Esophagus muscularis mucosa (tissue), 4 donors: ENCODE results near the gene ZBTB3. TPM values are rescaled to one million over a fixed set of nuclear protein-coding genes. Genes with fewer than 3 reads are reported as not detected.

Source experiments
- DNase-seq: peaks from one replicate; pipeline ENCODE4 v3.0.0-alpha.2; 2017; ENCODE audit errors: extremely low spot score
- H3K27ac ChIP-seq, 4 donors: fragments of 200-600 bp; sonication (generic); replicated peaks in 1 of 4; 1 replicate in 3 of 4; 2 replicates in 1 of 4; pipeline ENCODE4 v1.5.1; 2016 to 2019; ENCODE audit warnings: mild to moderate bottlenecking in 1 of 4
- H3K27me3 ChIP-seq, 4 donors: fragments of 200-600 bp; sonication (generic); one replicate each; pipeline versions ENCODE4 v1.5.1 to v1.6.0; 2016 to 2019
- H3K36me3 ChIP-seq, 4 donors: fragments of 200-600 bp; sonication (generic); one replicate each; pipeline ENCODE4 v1.5.1; 2016 to 2019
- H3K4me1 ChIP-seq, 4 donors: fragments of 200-600 bp; sonication (generic); one replicate each; pipeline ENCODE4 v1.5.1; 2016 to 2019
- H3K4me3 ChIP-seq, 4 donors: fragments of 200-600 bp; sonication (generic); 1 replicate in 2 of 4; 2 replicates in 2 of 4; pipeline ENCODE4 v1.5.1; 2016 to 2019; ENCODE audit warnings: mild to moderate bottlenecking in 4 of 4, moderate library complexity in 1 of 4
- H3K9me3 ChIP-seq, 4 donors: fragments of 200-600 bp; sonication (generic); 1 replicate in 3 of 4; 2 replicates in 1 of 4; pipeline ENCODE4 v1.5.1; 2016 to 2019
- CTCF ChIP-seq, 3 experiments: fragments of 200-600 bp in 2 of 3; fragments of 450-650 bp in 1 of 3; sonication (generic) in 2 of 3; IDR thresholded peaks; one replicate each; pipeline ENCODE4 v1.5.1; 2017 to 2019; ENCODE audit warnings: antibody characterized with exemption in 3 of 3, mild to moderate bottlenecking in 2 of 3, moderate library complexity in 1 of 3
- EP300 ChIP-seq: sonication (generic); formaldehyde crosslinking; IDR thresholded peaks from one replicate; pipeline ENCODE4 v1.6.1; 2017; ENCODE audit warnings: antibody characterized with exemption
- POLR2A ChIP-seq: fragments of 450-650 bp; IDR thresholded peaks from one replicate; pipeline ENCODE4 v1.6.1; 2017; ENCODE audit warnings: antibody characterized with exemption, moderate library complexity, mild to moderate bottlenecking, low read depth
- POLR2AphosphoS5 ChIP-seq, 2 donors: sonication (generic); formaldehyde crosslinking; IDR thresholded peaks; one replicate each; pipeline ENCODE4 v1.6.1; 2017; ENCODE audit warnings: antibody characterized with exemption in 2 of 2
- WGBS: methylation state at CpG from one replicate; pipeline ENCODE4 v1.1.5; 2018; 5-methylcytosine and 5-hydroxymethylcytosine counted together
- intact Hi-C: fragments of 100-400 bp; cut with DNase I; formaldehyde crosslinking; loops from one replicate; pipeline ENCODE4 v1.15.1; 2023
- total RNA-seq, 4 donors: library from RNA; depleted of rRNA; stranded (reverse); fragments of >200 nt; gene quantifications; one replicate each; pipeline versions ENCODE4 v1.1.0 to v1.2.1, GENCODE V29; 2016

ZBTB3 gene
- total RNA-seq, 4 donors from 2014 or later = 6.2 to 12.3 (median 9.1) TPM

- Histone ChIP-seq H3K27me3 (no peaks in the 10 kb centered on the region), H3K9me3 (no peaks in the 10 kb centered on the region), H3K27ac (no peak overlapping the region), H3K36me3 (peaks cover 14 to 74% (median 70%) of the 10 kb centered on the region in 4 donors), H3K4me3 (no peak overlapping the region), H3K4me1 (no peaks in the 10 kb centered on the region)
- DNase-seq = no peak
- no peak for TF ChIP-seq POLR2A
- no peak for TF ChIP-seq POLR2AphosphoS5 (IDR thresholded peaks at IDR 0.05)
- no peak for TF ChIP-seq CTCF (IDR thresholded peaks at IDR 0.05)
- TF ChIP-seq EP300 = no peak
- WGBS = 100% methylated on average over 2 of the region's 3 CpGs
- intact Hi-C loops = no loop called here
Measured at GRCh38 chr11:62778441-62778840, 24.5 kb upstream of the ZBTB3 start.

- peaks cover under 1 to 6% (median 2%) of the 10 kb centered on the region in 4 donors for H3K4me1 ChIP-seq
- no peak overlapping the region for H3K27ac ChIP-seq
- intact Hi-C loops = no loop called here
- DNase-seq = no peak
- no peaks in the 10 kb centered on the region for H3K9me3 ChIP-seq
- WGBS = 79% methylated on average over 2 of the region's 2 CpGs
- TF ChIP-seq CTCF (IDR thresholded peaks at IDR 0.05) (no peak), POLR2A (no peak), POLR2AphosphoS5 (IDR thresholded peaks at IDR 0.05) (no peak), EP300 (no peak)
- H3K4me3 ChIP-seq = no peak overlapping the region
- peaks cover 14 to 65% (median 62%) of the 10 kb centered on the region in 4 donors for H3K36me3 ChIP-seq
- H3K27me3 ChIP-seq = no peaks in the 10 kb centered on the region
Measured at GRCh38 chr11:62777389-62777788, 23.4 kb upstream of the ZBTB3 start.

- no peak overlapping the region for H3K27ac ChIP-seq
- no peaks in the 10 kb centered on the region for H3K27me3 ChIP-seq
- H3K4me3 ChIP-seq = no peak overlapping the region
- intact Hi-C loops = no loop called here
- no peak for DNase-seq
- H3K4me1 ChIP-seq = peaks cover 9 to 18% (median 14%) of the 10 kb centered on the region in 4 donors
- H3K9me3 ChIP-seq = no peaks in the 10 kb centered on the region
- TF ChIP-seq CTCF (IDR thresholded peaks at IDR 0.05) (no peak), POLR2A (no peak), POLR2AphosphoS5 (IDR thresholded peaks at IDR 0.05) (no peak), EP300 (no peak)
- H3K36me3 ChIP-seq = peaks cover 14 to 56% (median 52%) of the 10 kb centered on the region in 4 donors
- 92% methylated on average over 17 of the region's 17 CpGs for WGBS
Measured at GRCh38 chr11:62775646-62776045, 21.7 kb upstream of the ZBTB3 start.

GRCh38 chr11:62774407-62774806 is 20.4 kb upstream of the ZBTB3 start:
- Histone ChIP-seq H3K4me1 (peaks cover 18 to 30% (median 26%) of the 10 kb centered on the region in 4 donors), H3K4me3 (no peak overlapping the region), H3K36me3 (peaks cover 14 to 46% (median 41%) of the 10 kb centered on the region in 4 donors), H3K27ac (no peak overlapping the region), H3K27me3 (no peaks in the 10 kb centered on the region), H3K9me3 (no peaks in the 10 kb centered on the region)
- WGBS = 90% methylated on average over 2 of the region's 6 CpGs
- TF ChIP-seq CTCF (IDR thresholded peaks at IDR 0.05) = no peak
- TF ChIP-seq POLR2A = no peak
- TF ChIP-seq EP300 = no peak
- no peak for TF ChIP-seq POLR2AphosphoS5 (IDR thresholded peaks at IDR 0.05)
- no peak for DNase-seq
- intact Hi-C loops = no loop called here
